HG03039 (cell line): ENCODE results near the gene WDFY1.
A peak's percentile ranks its signal among the peaks of the same experiment; 100 is the strongest.

Experiments
- ATAC-seq: cut with Tn5 transposase; IDR thresholded peaks from one replicate; pipeline ENCODE4 v1.9.1; 2021; ENCODE audit warnings: mild to moderate bottlenecking, moderate library complexity; ENCODE audit not compliant: unreplicated experiment

Gene WDFY1

GRCh38 chr2:223860809-223861738, 84.1 kb downstream of the WDFY1 start:
- no peak for ATAC-seq

GRCh38 chr2:223859070-223859469, 86.1 kb downstream of the WDFY1 start:
- ATAC-seq: no peak

GRCh38 chr2:223856584-223856983, 88.6 kb downstream of the WDFY1 start:
- no peak for ATAC-seq

- no peak for ATAC-seq
These were observed 89.1 kb downstream of the WDFY1 start for GRCh38 chr2:223856021-223856420.

GRCh38 chr2:223855426-223855825, 89.7 kb downstream of the WDFY1 start:
- ATAC-seq: no peak

GRCh38 chr2:223854741-223855140, 90.4 kb downstream of the WDFY1 start:
- no peak for ATAC-seq

- no peak for ATAC-seq
These were observed 91.7 kb downstream of the WDFY1 start for GRCh38 chr2:223853425-223853837.

GRCh38 chr2:223852281-223852795, 92.8 kb downstream of the WDFY1 start:
- ATAC-seq: no peak

- no peak for ATAC-seq
These were observed 97.7 kb downstream of the WDFY1 start for GRCh38 chr2:223847410-223847809.

GRCh38 chr2:223846515-223846914, 98.6 kb downstream of the WDFY1 start:
- no peak for ATAC-seq

GRCh38 chr2:223841436-223842190, 103.5 kb downstream of the WDFY1 start:
- no peak for ATAC-seq

- peak; percentile 72 for ATAC-seq
These were observed 107.7 kb downstream of the WDFY1 start, which contains the start of gene AP1S3 for GRCh38 chr2:223837287-223838061. Gene AP1S3 (minus strand): TSS chr2:223837582. CDS start chr2:223837450, 132 bp downstream.

GRCh38 chr2:223835701-223836532, 109.2 kb downstream of the WDFY1 start:
- ATAC-seq: peak; percentile 43

- no peak for ATAC-seq
These were observed 110.7 kb downstream of the WDFY1 start for GRCh38 chr2:223834431-223834830.

GRCh38 chr2:223832241-223832903, 112.8 kb downstream of the WDFY1 start:
- ATAC-seq: no peak

- no peak for ATAC-seq
These were observed 116.0 kb downstream of the WDFY1 start for GRCh38 chr2:223829128-223829527.

- no peak for ATAC-seq
These were observed 116.8 kb downstream of the WDFY1 start for GRCh38 chr2:223828314-223828713.

GRCh38 chr2:223826995-223827394, 118.1 kb downstream of the WDFY1 start:
- no peak for ATAC-seq
